HUES6 (cell line): ENCODE data around the gene TTC12.
"Not testable (repeated sequence)": the region's sequence is repeated elsewhere in the genome, so short reads cannot be mapped to it uniquely, and the experiment has no call there.

Source experiments
- H3K27ac ChIP-seq: 2 replicates; pipeline ENCODE4 v1.7.0; 2013; ENCODE audit warnings: low read depth, mild to moderate bottlenecking, low read length, inconsistent platforms
- H3K27me3 ChIP-seq: 2 replicates; pipeline ENCODE4 v1.6.1; 2013; ENCODE audit warnings: low read length; ENCODE audit not compliant: control insufficient read depth, insufficient read depth
- H3K36me3 ChIP-seq: 2 replicates; pipeline ENCODE4 v1.6.1; 2013; ENCODE audit warnings: low read length; ENCODE audit not compliant: control insufficient read depth, insufficient read depth
- H3K4me1 ChIP-seq: 2 replicates; pipeline ENCODE4 v1.6.1; 2013; ENCODE audit warnings: low read length; ENCODE audit not compliant: control insufficient read depth, insufficient read depth
- H3K4me3 ChIP-seq: 2 replicates; pipeline ENCODE4 v1.5.1; 2013; ENCODE audit warnings: low read depth, low read length
- H3K9ac ChIP-seq: one replicate; pipeline ENCODE4 v1.6.1; 2013; ENCODE audit warnings: mild to moderate bottlenecking, low read length
- H3K9me3 ChIP-seq: 2 replicates; pipeline ENCODE4 v1.6.1; 2013; ENCODE audit warnings: low read depth, low read length; ENCODE audit not compliant: control insufficient read depth, insufficient read depth

Gene TTC12

DNA sequence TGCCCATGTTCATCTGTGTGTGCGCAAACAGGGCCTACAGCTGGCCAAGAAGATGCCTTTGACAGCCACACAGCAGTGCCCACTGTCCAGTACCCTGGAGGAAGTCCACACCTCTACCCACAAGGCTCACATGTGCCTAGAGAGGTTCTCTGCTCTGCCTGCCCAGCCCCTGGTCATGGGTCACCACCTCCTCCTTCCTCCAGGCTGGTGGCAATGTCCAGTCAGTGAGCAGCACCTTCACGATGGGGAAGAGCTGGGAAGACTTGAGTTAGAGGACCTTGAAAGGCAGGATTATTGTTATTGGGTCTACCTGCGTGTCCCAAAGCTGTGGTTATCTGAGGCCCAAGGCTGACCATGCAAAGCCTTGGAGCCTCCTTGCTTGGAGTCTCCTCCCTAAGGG, 28.4 kb upstream of the TTC12 start:
- Histone ChIP-seq H3K9ac (no peak overlapping the region), H3K9me3 (no peaks in the 10 kb centered on the region), H3K4me1 (no peaks in the 10 kb centered on the region), H3K27me3 (peaks cover 20% of the 10 kb centered on the region; the same call in 1 of the 2 replicates), H3K4me3 (no peak overlapping the region), H3K27ac (no peak overlapping the region), H3K36me3 (no peaks in the 10 kb centered on the region)

DNA sequence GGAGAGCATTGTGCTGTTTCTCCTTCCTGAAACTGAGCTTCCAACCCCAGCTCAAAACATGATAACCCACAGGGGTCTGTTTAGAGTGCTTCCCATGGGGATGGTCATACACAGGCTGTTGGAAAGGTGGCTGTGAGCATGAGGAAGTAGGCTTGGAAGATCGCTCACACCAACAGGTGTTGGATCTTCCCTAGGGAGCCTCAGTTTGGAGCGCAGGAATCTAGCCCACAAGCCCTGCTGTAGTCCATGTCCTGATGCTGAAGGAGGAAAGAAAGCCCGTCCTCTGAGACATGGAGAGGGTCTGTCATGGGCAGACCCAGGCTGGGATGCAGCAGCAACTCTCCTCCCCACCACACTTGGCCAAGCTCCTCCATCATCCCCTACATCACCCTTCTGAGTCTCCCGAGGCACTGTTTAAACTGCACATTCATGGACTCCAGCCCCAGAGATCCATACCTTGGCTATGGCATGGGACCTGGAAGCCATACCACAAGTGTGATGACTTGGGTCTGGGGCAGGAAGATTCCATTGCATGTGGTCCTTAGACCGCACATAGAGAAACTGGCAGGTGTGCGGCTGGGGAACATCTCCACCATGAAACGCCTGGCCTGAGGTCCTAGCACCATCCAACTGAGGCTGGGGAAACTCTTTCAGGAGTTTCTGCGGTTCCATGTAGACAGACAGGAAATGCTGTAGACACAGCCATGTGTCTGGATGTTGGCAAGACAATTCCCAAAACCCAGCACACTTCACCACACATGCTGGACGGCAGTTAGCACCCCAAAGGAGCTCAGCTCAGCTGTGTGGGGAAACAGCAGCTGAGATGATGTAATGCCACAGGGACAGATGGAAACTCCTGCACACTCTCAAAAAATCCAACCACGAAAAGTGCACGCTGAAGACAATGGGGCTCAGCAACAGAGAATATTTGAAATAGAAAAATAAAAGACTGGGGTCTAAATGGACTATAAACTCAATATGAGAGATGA, 27.6 kb upstream of the TTC12 start:
- Histone ChIP-seq H3K4me1 (no peaks in the 10 kb centered on the region), H3K9me3 (no peaks in the 10 kb centered on the region), H3K27ac (no peak overlapping the region), H3K27me3 (peaks cover 16% of the 10 kb centered on the region; the same call in 1 of the 2 replicates), H3K36me3 (no peaks in the 10 kb centered on the region), H3K4me3 (no peak overlapping the region), H3K9ac (no peak overlapping the region)

DNA sequence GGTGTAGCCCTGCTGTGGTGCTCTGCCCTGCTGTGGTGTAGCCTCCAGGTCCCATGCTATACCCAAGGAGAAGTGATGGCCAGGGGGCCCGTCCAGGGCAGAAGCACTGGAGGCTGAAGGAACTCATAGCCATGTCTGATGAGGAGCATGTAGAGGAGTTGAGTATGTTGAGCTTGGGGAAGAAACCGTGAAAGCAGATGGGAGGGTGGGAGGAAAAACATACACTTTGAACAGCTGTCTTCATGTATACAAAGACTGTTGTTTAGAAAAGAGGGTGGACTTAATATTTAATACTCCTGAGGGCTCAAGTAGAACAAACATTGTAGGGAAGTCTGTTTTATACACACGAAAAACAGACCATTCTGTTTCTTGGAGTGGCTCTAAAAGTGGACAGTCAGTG, 26.6 kb upstream of the TTC12 start:
- no peaks in the 10 kb centered on the region for H3K36me3 ChIP-seq
- no peaks in the 10 kb centered on the region for H3K9me3 ChIP-seq
- no peak overlapping the region for H3K27ac ChIP-seq
- no peak overlapping the region for H3K4me3 ChIP-seq
- H3K27me3 ChIP-seq: peaks cover 8% of the 10 kb centered on the region; the same call in 1 of the 2 replicates
- H3K9ac ChIP-seq: no peak overlapping the region
- H3K4me1 ChIP-seq: no peaks in the 10 kb centered on the region

DNA sequence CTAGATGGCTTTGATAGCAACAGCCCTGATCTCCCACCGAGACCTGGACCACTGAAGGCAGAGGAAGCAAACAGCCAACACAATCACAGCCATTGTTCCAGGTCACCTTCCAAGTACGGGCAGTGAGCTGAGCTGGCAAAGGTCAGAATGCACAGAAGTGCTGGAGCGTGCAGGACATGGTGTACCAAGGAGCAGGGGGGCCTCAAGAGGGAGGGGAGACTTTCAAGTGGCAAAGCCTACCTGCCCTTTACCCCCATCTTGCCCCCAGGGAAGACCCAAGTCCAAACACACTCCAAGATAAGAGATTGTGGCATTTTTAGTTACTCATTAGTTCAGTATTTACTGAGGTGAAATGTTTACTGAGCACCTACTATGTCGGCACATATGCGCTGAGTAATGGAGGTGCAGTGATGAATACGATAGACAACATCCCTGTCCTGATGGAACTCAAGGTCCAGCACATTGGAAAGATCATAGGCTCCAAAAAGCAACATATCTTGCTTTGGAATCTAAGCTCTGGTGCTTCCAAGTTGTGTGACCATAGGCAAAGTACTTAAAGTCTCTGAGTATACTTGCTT, 26.0 kb upstream of the TTC12 start:
- no peak overlapping the region for H3K4me3 ChIP-seq
- H3K27me3 ChIP-seq: peaks cover 3% of the 10 kb centered on the region; the same call in 1 of the 2 replicates
- no peak overlapping the region for H3K9ac ChIP-seq
- H3K9me3 ChIP-seq: no peaks in the 10 kb centered on the region
- H3K27ac ChIP-seq: no peak overlapping the region
- H3K36me3 ChIP-seq: no peaks in the 10 kb centered on the region
- peaks cover under 1% of the 10 kb centered on the region; the same call in 1 of the 2 replicates for H3K4me1 ChIP-seq

DNA sequence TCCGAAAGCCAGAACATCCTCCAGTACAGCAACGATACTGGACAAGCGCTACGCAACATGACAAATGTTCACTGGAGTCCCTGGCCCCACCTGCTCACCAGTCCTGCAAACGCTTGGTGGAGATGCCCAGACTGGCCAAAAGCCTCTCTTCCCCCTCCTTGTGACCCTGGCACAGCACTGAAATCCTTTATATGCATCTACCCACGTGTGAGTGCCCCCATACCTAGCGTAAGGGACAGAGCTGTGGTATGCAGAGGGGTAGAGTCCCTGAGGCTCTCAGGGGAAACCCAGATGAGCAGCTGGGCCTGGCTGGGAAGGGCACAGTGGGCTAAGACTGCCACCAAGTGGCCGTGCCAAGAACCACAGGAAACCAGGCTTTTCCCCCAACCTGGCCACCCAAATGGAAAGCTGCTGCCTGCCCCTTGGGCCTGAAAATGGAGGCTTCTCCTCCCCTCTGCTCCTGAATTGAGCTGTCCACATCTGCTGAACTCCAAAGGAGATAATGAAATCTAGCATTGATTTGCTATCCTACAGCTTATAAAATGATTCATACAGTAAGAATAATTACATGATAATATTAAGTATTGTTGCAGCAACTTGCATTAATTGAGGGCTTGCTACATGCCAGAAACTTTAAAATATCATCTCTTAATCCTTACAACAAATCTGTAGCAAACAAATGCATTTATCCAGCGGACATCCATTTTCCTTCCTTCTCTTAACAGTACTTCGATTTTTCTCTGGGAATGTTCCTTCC, 24.8 kb upstream of the TTC12 start:
- Histone ChIP-seq H3K4me3 (no peak overlapping the region), H3K36me3 (no peaks in the 10 kb centered on the region), H3K4me1 (peaks cover 5% of the 10 kb centered on the region), H3K9me3 (no peaks in the 10 kb centered on the region), H3K27ac (no peak overlapping the region), H3K27me3 (no peaks in the 10 kb centered on the region), H3K9ac (no peak overlapping the region)

DNA sequence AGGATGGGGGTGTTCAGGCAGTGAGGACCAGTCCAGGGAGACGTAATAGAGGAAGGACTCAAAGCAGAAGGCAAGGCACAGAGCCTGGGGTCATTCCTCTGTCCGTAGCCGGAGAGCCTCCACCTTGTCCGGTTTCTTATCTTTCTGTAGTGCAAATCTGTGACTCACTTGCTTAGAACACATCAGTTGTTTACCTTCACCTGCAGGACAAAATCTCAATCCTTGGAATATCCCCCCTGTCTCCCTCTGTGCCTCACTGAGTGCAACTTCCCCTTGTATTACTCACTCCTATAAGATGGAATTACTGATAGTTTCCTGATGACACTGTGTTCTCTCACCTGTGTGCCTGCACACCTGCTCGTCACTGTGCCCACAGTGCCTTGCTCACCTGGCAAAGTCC, 20.4 kb upstream of the TTC12 start:
- no peaks in the 10 kb centered on the region for H3K27me3 ChIP-seq
- H3K4me3 ChIP-seq: no peak overlapping the region
- no peaks in the 10 kb centered on the region for H3K36me3 ChIP-seq

DNA sequence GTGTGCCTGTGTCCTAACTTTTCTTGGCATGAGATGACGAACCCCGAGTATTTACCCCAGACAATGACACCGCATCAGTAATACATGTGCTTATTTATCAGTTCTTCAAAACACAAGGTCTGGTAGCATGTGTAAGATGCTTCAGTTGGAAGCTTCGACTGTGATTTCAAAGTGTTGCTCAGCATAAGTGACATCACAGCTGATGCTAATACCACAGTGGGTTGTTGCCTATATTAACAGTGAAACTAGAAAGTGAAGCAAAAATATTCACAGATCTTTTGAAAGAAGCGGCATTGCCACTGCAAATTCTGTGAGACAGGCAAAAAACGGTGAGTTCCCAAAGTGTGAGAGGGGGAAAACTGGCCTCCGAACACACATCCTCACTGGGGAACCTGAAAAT, 18.4 kb upstream of the TTC12 start:
- H3K4me3 ChIP-seq: no peak overlapping the region
- H3K9me3 ChIP-seq: no peaks in the 10 kb centered on the region
- H3K27ac ChIP-seq: no peak overlapping the region
- H3K9ac ChIP-seq: no peak overlapping the region
- H3K4me1 ChIP-seq: peaks cover 20% of the 10 kb centered on the region
- no peaks in the 10 kb centered on the region for H3K27me3 ChIP-seq
- H3K36me3 ChIP-seq: no peaks in the 10 kb centered on the region

More for the DNA sequence above, 20.4 kb upstream of the TTC12 start:
- H3K27ac ChIP-seq: no peak overlapping the region
- H3K9ac ChIP-seq: no peak overlapping the region
- H3K4me1 ChIP-seq: peaks cover 20% of the 10 kb centered on the region
- H3K9me3 ChIP-seq: no peaks in the 10 kb centered on the region

DNA sequence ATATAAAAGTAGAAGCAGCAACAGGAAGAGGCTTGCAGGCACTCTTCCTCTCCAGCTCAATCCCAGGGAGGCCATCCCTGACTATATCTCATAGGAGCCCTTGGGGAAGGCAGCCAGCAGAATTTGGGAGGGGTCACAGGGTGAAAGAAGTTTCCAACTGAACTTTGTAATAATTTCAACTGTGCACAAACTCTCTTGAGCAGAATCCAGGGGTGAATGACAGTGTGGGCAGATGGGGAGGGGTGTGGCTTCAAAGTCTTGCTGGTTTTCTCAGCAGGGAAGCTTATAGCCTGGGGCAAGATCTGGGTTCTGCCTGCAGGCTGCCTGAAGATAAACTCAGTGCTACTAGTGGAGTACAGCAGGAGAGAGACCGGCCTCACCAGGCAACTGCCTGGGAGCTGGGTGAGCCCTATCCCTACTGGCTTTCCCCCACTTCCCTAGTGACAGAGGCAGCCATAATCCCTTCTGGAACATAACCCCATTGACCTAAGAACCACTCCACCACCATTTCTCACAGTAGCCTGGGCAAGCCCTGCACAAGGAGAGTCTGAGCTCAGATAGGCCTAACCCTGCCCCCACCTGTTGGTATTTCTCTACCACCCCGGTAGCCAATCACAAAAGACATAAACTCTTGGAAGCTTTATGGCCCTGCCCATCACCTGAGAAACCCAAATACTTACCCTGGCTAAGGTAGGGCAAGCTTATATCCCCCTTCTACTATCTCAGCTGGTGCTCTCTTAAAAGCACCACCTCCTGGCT, 17.8 kb upstream of the TTC12 start:
- H3K36me3 ChIP-seq: no peaks in the 10 kb centered on the region
- no peak overlapping the region for H3K27ac ChIP-seq
- peaks cover 20% of the 10 kb centered on the region for H3K4me1 ChIP-seq
- no peak overlapping the region for H3K4me3 ChIP-seq
- H3K27me3 ChIP-seq: no peaks in the 10 kb centered on the region
- H3K9me3 ChIP-seq: no peaks in the 10 kb centered on the region
- H3K9ac ChIP-seq: no peak overlapping the region

DNA sequence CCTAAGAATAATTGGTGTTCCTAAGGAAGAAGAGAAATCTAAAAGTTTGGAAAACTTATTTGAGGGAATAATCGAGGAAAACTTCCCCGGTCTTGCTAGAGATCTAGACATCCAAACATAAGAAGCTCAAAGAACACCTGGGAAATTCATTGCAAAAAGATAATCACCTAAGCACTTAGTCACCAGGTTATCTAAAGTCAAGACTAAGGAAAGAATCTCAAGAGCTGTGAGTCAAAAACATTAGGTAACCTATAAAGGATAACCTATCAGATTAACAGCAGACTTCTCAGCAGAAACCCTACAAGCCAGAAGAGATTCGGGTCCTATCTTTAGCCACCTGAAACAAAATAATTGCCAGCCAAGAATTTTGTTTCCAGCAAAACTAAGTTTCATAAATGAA, 15.9 kb upstream of the TTC12 start:
- not testable (repeated sequence) for H3K27me3 ChIP-seq, H3K9me3 ChIP-seq, H3K27ac ChIP-seq

DNA sequence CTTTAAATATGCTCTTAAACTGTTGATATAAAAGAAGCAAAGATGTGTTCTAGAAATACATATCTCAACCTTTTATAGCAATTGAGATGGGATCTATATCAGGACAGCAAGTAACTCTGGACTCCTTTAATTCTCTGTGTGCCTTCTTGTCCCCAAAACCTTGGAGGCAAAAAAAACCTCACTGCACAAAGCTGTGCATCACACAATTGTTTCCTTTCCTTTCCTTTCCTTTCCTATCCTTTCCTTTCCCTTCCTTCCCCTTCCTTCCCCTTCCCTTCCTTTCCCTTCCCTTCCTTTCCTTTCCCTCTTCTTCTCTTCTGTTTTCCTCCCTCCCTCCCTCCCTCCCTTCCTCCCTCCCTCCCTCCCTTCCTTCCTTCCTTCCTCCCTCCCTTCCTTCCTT, 9.5 kb upstream of the TTC12 start:
- H3K27me3 ChIP-seq: peaks cover 5% of the 10 kb centered on the region; the same call in 1 of the 2 replicates

More for the DNA sequence above, 15.9 kb upstream of the TTC12 start:
- H3K4me3 ChIP-seq, H3K9ac ChIP-seq, H3K36me3 ChIP-seq: not testable (repeated sequence)
- H3K4me1 ChIP-seq: peaks cover 18% of the 10 kb centered on the region

More for the DNA sequence above, 9.5 kb upstream of the TTC12 start:
- H3K4me3 ChIP-seq: no peak overlapping the region
- no peaks in the 10 kb centered on the region for H3K36me3 ChIP-seq
- no peak overlapping the region for H3K27ac ChIP-seq
- no peaks in the 10 kb centered on the region for H3K4me1 ChIP-seq
- H3K9ac ChIP-seq: no peak overlapping the region
- no peaks in the 10 kb centered on the region for H3K9me3 ChIP-seq
